ENCODE data around the gene MTMR10. TPM values are rescaled to one million over a fixed set of nuclear protein-coding genes. Genes with fewer than 3 reads are reported as not detected.

Gene MTMR10
- total and polyA plus RNA-seq, 5 experiments from 2014 or later, result 3.4 to 40.8 (median 9.8) TPM

DNA sequence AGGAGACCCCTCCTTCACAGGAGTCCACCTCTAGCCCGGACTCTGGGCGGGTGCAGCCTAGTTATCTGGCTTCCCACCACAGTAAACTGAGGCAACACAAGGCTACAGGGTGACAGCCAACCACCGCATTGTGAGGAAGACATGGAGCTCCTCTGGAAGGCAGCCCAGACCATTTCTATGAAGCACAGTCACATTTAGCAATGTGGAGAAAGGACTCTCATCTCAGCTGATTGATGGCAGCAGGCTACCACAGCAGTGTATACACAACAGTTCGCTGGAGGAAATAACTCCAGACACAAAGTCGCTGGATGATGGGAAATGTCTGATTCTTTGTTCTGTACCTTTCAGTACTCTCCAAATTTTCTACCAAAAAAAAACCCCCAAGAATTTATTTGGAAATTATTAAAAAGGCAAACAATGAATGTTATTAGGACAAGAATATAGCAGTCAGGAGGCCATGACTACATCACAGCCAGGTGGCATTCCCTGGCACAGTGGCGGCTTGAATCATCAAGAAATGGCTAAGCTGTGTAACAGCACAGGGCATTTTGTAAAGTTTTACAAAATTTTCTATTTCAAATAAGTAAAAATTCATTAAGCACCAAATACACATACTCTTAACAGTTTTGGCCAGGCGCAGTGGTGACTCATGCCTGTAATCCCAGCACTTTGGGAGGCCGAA is 47.6 kb downstream of the MTMR10 start:
- Mint-ChIP-seq H3K36me3 (peaks cover 4 to 93% (median 34%) of the 10 kb centered on the region in 3 donors), H3K4me1 (peaks cover 0 to 2% (median 0%) of the 10 kb centered on the region in 4 donors), H3K27me3 (no peaks in the 10 kb centered on the region), H3K9me3 (no peaks in the 10 kb centered on the region), H3K27ac (peak overlapping the region in 2 of 10 donors; percentile 11 to 22), H3K4me3 (no peak overlapping the region)
- DNase-seq, result no peak
- POLR2A ChIA-PET, result no interaction called here
- ATAC-seq, result no peak

DNA sequence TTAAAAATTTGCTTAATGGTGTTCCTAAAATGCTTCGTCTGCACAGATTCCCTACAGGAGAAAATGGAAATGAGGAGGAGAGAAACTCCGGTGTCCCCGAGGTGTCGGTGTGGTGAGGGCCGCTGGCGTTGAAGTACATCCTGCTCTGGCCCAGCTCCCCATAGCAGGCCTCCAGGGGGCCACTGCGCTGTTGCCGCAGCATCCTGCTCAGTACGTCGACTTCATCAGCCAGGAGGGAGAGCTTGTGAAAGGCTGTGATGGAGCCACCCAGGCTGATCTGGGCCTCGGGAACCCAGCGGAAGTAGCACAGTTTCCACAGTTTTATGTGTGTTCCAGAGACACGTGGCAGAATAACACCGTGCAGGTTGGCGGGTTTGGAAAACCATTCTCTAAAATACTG is 49.9 kb downstream of the MTMR10 start:
- H3K36me3 Mint-ChIP-seq, result peaks cover 0 to 93% (median 28%) of the 10 kb centered on the region in 3 donors
- no peak overlapping the region for H3K4me3 Mint-ChIP-seq
- POLR2A ChIA-PET, result no interaction called here
- DNase-seq, result no peak
- peak overlapping the region in 4 of 10 donors; percentile 3 to 70 (median 46) for H3K27ac Mint-ChIP-seq
- no peak for ATAC-seq
- no peaks in the 10 kb centered on the region for H3K4me1 Mint-ChIP-seq
- H3K27me3 Mint-ChIP-seq, result no peaks in the 10 kb centered on the region
- H3K9me3 Mint-ChIP-seq, result no peaks in the 10 kb centered on the region

DNA sequence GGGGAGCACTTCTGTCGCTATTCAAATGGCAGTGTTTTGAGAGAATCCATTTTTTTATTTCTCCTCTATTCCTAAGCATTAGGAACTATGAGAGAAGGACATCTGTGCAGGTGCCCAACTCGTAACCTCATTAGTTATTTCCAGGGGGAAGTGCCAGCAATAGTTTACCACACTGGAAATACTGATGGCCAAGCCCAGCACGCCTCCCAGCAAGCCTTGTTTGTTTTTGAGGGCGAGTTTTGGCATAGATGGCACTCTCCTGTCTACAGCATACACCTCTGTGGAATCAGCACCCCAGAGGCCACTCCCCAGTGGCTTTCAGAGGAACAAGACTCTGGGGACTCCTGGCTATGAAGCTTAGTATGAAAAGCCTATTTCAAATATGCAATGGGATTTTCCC is 51.1 kb downstream of the MTMR10 start:
- DNase-seq, result no peak
- no peak overlapping the region for H3K4me3 Mint-ChIP-seq
- H3K36me3 Mint-ChIP-seq, result peaks cover 0 to 87% (median 25%) of the 10 kb centered on the region in 3 donors
- H3K27me3 Mint-ChIP-seq, result no peaks in the 10 kb centered on the region
- POLR2A ChIA-PET, result no interaction called here
- H3K27ac Mint-ChIP-seq, result peak overlapping the region in 2 of 10 donors; percentile 49 to 57
- H3K4me1 Mint-ChIP-seq, result no peaks in the 10 kb centered on the region
- H3K9me3 Mint-ChIP-seq, result no peaks in the 10 kb centered on the region
- ATAC-seq, result no peak

DNA sequence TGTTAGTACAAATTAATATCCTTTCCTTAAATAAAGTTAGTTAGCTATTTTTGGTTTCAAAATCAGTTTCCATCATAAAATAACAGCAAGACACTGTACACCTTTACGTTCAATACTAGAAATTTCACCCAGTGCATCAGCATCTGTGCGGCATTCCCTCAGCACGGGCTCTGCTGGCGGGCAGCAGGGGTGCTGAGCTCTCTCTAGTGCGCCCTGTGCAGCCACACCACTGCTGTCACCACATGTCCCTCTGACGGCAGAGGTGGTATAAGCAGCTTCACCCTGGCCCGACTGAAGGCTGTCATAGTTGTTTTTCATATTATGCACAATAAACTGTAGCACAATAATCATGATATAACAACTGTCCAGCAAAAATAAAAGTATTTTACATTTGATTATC is 52.3 kb downstream of the MTMR10 start:
- POLR2A ChIA-PET, result no interaction called here
- Mint-ChIP-seq H3K27ac (peak overlapping the region in 5 of 10 donors; percentile 14 to 43 (median 24)), H3K4me1 (peaks cover 0 to under 1% (median 0%) of the 10 kb centered on the region in 4 donors), H3K9me3 (no peaks in the 10 kb centered on the region), H3K36me3 (peaks cover 0 to 85% (median 25%) of the 10 kb centered on the region in 3 donors), H3K4me3 (no peak overlapping the region), H3K27me3 (no peaks in the 10 kb centered on the region)
- DNase-seq (no peak), ATAC-seq (no peak)

DNA sequence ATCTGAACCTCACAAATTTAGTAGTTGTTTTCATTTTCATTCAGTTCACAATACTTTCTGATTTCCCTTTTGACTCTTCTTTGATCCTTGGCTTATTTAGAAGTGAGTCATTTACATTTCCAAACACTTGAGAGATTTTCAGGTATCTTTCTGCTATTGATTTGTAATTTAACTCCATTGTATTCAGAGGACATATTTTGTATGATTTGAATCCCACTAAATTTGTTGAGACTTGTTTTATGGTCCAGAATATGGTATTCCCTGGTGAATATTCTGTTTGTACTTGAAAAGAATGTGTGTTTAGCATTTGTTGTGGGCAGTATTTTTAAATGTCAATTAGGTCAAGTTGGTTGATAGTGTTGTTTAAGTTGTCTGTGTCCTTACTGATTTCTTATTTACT is 58.1 kb downstream of the MTMR10 start:
- no peak for ATAC-seq
- DNase-seq, result no peak
- H3K4me3 Mint-ChIP-seq, result no peak overlapping the region
- peaks cover 7 to 76% (median 30%) of the 10 kb centered on the region in 3 donors for H3K36me3 Mint-ChIP-seq
- H3K9me3 Mint-ChIP-seq, result no peaks in the 10 kb centered on the region
- H3K27me3 Mint-ChIP-seq, result no peaks in the 10 kb centered on the region
- H3K4me1 Mint-ChIP-seq, result peaks cover 3 to 7% (median 6%) of the 10 kb centered on the region in 4 donors
- POLR2A ChIA-PET, result no interaction called here
- peak overlapping the region in 5 of 10 donors; percentile 7 to 68 (median 46) for H3K27ac Mint-ChIP-seq

DNA sequence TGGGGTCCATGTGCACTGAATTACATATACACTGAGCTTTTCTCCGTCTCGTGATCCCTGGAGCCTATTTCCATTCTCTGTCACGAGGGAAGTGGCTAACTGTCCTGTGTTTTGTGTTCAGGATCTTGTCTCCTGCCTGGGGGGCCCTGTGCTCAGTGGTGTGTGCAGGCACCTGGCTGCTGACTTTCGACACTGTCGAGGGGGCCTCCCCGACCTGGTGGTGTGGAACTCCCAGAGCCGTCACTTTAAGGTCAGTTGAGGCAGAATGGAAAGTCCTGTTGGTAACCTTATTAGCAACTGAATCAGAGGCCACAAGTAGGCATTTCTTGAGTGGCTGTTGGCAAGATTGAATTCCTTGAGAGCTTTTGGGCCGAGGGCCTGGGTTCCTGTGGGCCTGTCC is 61.0 kb downstream of the MTMR10 start:
- Mint-ChIP-seq H3K36me3 (peaks cover 7 to 79% (median 37%) of the 10 kb centered on the region in 3 donors), H3K4me1 (peaks cover 3 to 7% (median 6%) of the 10 kb centered on the region in 4 donors), H3K27ac (no peak overlapping the region), H3K27me3 (no peaks in the 10 kb centered on the region), H3K9me3 (no peaks in the 10 kb centered on the region), H3K4me3 (no peak overlapping the region)
- POLR2A ChIA-PET, result no interaction called here
- no peak for ATAC-seq
- DNase-seq, result no peak

DNA sequence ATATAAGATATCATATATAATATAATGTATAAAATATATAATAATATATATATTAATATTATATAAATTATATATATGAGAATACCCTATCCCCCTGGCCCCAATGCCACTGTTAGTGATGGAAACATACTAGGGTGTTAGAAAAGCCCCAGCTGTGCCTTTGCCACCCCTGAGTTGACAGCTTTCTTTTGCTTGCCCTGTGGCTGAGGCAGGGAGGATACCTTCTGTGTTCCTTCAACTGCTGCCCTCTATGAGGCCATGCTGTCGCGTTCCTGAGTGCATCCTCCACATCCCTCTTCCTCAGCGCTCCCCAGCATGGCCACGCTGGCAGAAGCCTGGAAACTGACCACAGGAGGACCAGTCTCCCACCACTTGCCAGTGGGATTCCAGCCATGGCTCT is 61.4 kb downstream of the MTMR10 start:
- no peaks in the 10 kb centered on the region for H3K27me3 Mint-ChIP-seq
- no peaks in the 10 kb centered on the region for H3K9me3 Mint-ChIP-seq
- no peak for ATAC-seq
- no peak overlapping the region for H3K4me3 Mint-ChIP-seq
- no peak overlapping the region for H3K27ac Mint-ChIP-seq
- peaks cover 3 to 7% (median 6%) of the 10 kb centered on the region in 4 donors for H3K4me1 Mint-ChIP-seq
- H3K36me3 Mint-ChIP-seq, result peaks cover 7 to 83% (median 38%) of the 10 kb centered on the region in 3 donors
- no peak for DNase-seq
- POLR2A ChIA-PET, result no interaction called here

DNA sequence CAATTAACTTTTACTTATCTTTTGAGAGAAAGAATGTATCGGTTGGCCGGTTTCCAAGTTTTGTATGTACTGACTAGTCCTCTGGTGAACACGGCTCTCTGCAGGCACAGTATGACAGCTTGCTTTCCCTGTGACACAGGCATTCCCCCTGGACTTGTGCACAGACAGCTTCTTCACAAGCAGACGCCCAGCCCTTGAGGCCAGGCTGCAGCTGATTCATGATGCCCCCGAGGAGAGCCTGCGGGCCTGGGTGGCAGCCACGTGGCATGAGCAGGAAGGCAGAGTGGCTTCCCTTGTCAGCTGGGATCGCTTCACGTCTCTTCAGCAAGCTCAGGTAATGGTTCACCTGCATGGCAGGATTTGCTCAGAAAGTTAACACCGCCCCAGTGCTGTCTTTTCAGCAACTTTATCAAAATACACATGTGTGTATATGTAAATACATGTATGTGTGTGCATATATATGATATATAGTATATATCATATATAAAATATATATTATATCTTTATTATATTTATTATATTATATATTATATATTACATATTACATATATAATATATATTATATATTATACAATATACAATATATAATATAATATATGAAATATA is 62.3 kb downstream of the MTMR10 start:
- Mint-ChIP-seq H3K4me1 (peaks cover 3 to 7% (median 6%) of the 10 kb centered on the region in 4 donors), H3K27me3 (no peaks in the 10 kb centered on the region), H3K27ac (no peak overlapping the region), H3K9me3 (no peaks in the 10 kb centered on the region), H3K36me3 (peaks cover 7 to 83% (median 36%) of the 10 kb centered on the region in 3 donors), H3K4me3 (no peak overlapping the region)
- POLR2A ChIA-PET, result no interaction called here
- ATAC-seq, result no peak
- no peak for DNase-seq

DNA sequence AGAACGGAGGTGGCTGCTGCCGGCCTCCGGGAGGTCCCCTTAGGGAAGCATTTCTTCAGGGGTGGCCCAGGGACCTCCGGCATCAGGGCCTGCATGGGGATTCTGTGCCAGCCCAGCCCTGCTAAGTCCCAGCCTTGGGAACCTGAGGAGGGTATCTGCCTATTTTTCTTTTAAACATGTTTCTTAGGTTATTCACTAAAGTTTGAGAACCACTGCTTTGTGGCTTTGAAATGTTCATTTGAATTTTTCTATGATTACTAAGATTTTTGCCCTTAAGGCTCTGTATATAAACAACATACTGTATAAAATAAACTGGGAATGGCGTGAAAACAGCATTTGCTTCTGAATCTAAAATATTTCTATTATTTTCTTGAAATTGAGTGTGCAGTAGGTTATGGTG is 63.4 kb downstream of the MTMR10 start:
- H3K36me3 Mint-ChIP-seq, result peaks cover 3 to 84% (median 32%) of the 10 kb centered on the region in 3 donors
- no peak overlapping the region for H3K27ac Mint-ChIP-seq
- DNase-seq, result no peak

DNA sequence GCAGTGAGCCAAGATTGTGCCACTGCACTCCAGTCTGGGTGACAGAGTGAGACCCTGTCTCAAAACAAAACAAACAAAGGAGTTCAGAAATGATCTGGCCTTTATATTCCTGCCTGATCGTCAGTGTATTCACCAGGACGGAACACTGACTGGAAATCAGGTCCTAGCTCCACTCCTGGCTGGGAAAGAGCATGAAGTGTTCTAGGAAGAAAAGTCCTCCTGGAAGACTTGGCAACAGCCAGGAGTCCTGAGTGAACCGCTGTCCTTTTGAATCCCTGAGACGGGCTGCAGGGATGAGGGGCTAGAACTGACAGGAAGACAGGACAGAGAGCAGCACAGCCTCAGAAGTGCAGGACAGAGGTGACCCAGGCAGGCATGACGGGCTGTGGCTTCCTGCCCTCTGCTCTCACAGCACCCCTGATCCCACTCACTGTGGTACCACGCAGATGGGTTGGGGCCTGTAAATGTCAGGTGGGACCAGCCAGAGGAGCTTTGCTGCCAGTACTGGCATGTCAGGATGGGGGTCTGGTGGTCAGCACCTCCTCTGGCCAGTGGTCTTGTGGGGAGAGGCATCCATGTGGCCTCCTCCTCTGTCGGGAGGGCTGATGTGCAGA is 64.2 kb downstream of the MTMR10 start:
- Mint-ChIP-seq H3K36me3 (peaks cover 0 to 88% (median 37%) of the 10 kb centered on the region in 3 donors), H3K4me3 (no peak overlapping the region), H3K27me3 (no peaks in the 10 kb centered on the region), H3K4me1 (peaks cover 0 to 2% (median 0%) of the 10 kb centered on the region in 4 donors), H3K9me3 (no peaks in the 10 kb centered on the region), H3K27ac (peak overlapping the region in 3 of 10 donors; percentile 7 to 63 (median 41))
- ATAC-seq, result no peak
- POLR2A ChIA-PET, result no interaction called here
- DNase-seq, result no peak

More for the DNA sequence above, 63.4 kb downstream of the MTMR10 start:
- H3K4me3 Mint-ChIP-seq, result no peak overlapping the region
- no peaks in the 10 kb centered on the region for H3K27me3 Mint-ChIP-seq
- ATAC-seq, result no peak
- H3K9me3 Mint-ChIP-seq, result no peaks in the 10 kb centered on the region
- POLR2A ChIA-PET, result no interaction called here
- H3K4me1 Mint-ChIP-seq, result peaks cover 0 to 4% (median 2%) of the 10 kb centered on the region in 4 donors

DNA sequence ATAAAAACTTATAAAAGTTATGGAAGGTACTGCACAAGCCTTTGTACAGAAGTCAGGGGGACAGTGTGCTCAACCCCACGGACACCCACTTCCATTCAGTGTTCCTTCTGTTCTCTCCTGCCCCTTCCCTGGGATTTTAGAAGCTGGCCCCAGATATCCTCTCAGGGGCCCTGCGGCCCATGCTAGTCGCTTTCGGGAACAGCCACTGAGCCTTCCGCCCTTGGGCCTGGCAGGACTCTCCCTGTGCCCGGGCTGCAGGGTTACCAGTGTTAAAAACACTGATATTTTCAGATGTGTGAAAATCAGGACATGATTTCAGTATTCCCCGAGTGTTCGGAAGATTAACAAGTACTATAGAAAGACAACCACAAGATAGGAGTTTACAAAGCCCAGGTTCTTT is 65.3 kb downstream of the MTMR10 start:
- DNase-seq, result no peak
- no peak for ATAC-seq
- POLR2A ChIA-PET, result no interaction called here
- Mint-ChIP-seq H3K27ac (no peak overlapping the region), H3K9me3 (no peaks in the 10 kb centered on the region), H3K4me1 (peaks cover 0 to 2% (median 0%) of the 10 kb centered on the region in 4 donors), H3K36me3 (peaks cover 0 to 90% (median 31%) of the 10 kb centered on the region in 3 donors), H3K27me3 (no peaks in the 10 kb centered on the region), H3K4me3 (no peak overlapping the region)

DNA sequence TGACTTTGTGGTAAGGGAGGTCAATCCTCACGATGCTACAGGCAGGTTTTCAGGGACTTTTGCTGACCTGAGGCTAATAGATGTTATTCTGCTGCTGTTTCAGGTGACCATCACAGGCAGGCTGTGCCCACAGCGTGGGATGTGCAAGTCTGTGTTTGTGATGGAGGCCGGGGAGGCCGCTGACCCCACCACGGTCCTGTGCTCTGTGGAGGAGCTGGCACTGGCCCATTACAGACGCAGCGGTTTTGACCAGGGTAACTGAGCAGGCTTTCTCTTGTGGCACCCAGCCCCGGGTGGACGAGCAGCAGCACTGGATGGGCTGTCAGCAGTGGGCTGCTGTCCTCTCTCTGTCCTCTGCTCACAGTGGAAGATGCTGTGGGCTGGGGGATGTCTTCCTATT is 65.7 kb downstream of the MTMR10 start:
- H3K4me1 Mint-ChIP-seq, result peaks cover 0 to 2% (median 0%) of the 10 kb centered on the region in 4 donors
- no peaks in the 10 kb centered on the region for H3K9me3 Mint-ChIP-seq
- H3K36me3 Mint-ChIP-seq, result peaks cover 0 to 90% (median 26%) of the 10 kb centered on the region in 3 donors
- no peak overlapping the region for H3K4me3 Mint-ChIP-seq
- H3K27ac Mint-ChIP-seq, result peak overlapping the region in 1 of 10 donors; percentile 12
- H3K27me3 Mint-ChIP-seq, result no peaks in the 10 kb centered on the region
- ATAC-seq (no peak), DNase-seq (no peak)
- POLR2A ChIA-PET, result no interaction called here

DNA sequence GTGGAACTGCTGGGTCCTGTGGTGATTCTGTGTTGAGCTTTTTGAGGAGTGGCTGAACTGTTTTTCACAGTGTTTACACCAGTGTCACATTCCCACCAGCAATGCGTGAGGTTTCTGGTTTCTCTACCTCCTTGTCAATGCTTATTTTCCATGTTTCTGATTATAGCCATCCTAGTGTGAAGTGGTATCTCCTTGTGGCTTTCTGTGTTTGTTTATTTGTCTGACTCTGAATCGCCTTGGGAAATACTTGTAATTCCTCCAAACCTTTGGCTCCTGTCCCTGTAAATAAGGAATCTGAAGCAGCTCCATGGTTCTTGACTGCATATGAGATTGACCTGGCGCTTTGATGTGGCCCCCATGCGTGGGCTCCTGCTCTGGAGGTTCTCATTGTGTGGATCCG is 67.1 kb downstream of the MTMR10 start:
- peaks cover 0 to 90% (median 20%) of the 10 kb centered on the region in 3 donors for H3K36me3 Mint-ChIP-seq
- POLR2A ChIA-PET, result no interaction called here
- H3K27ac Mint-ChIP-seq, result peak overlapping the region in 1 of 10 donors; percentile 14
- DNase-seq (no peak), ATAC-seq (no peak)
- no peaks in the 10 kb centered on the region for H3K27me3 Mint-ChIP-seq
- no peak overlapping the region for H3K4me3 Mint-ChIP-seq
- H3K4me1 Mint-ChIP-seq, result no peaks in the 10 kb centered on the region
- H3K9me3 Mint-ChIP-seq, result no peaks in the 10 kb centered on the region
